Ishikawa (cell line): ENCODE results near the gene WNT7B.
A peak's percentile ranks its signal among the peaks of the same experiment; 100 is the strongest.

Source experiments
- CEBPB ChIP-seq: IDR thresholded peaks from 2 replicates; pipeline ENCODE4 v1.6.1; 2012
- CREB1 ChIP-seq: IDR thresholded peaks from 2 replicates; pipeline ENCODE4 v1.6.1; 2012; ENCODE audit warnings: low read depth
- EGR1 ChIP-seq: IDR thresholded peaks from 2 replicates; pipeline ENCODE4 v1.6.1; 2012
- EP300 ChIP-seq: IDR thresholded peaks from 2 replicates; pipeline ENCODE4 v1.6.1; 2012; ENCODE audit warnings: borderline replicate concordance
- FOXM1 ChIP-seq: IDR thresholded peaks from 2 replicates; pipeline ENCODE4 v1.6.1; 2012; ENCODE audit warnings: low read depth, borderline replicate concordance
- NFIC ChIP-seq: IDR thresholded peaks from 2 replicates; pipeline ENCODE4 v1.6.1; 2012
- RAD21 ChIP-seq: IDR thresholded peaks from 2 replicates; pipeline ENCODE4 v1.6.1; 2012; ENCODE audit warnings: low read depth
- TAF1 ChIP-seq: IDR thresholded peaks from 2 replicates; pipeline ENCODE4 v1.6.1; 2012; ENCODE audit warnings: low read depth, mild to moderate bottlenecking
- TCF12 ChIP-seq: IDR thresholded peaks from 2 replicates; pipeline ENCODE4 v1.6.1; 2012; ENCODE audit warnings: low read depth
- TEAD4 ChIP-seq: IDR thresholded peaks from 2 replicates; pipeline ENCODE4 v1.6.1; 2012
- YY1 ChIP-seq: IDR thresholded peaks from 2 replicates; pipeline ENCODE4 v1.6.1; 2012; ENCODE audit warnings: low read depth
- ZBTB7A ChIP-seq: IDR thresholded peaks from 2 replicates; pipeline ENCODE4 v1.6.1; 2012; ENCODE audit warnings: low read depth
- TF ChIP-seq, protein P1 (sequence below): IDR thresholded peaks from 2 replicates; pipeline ENCODE4 v1.6.1; 2012
- TF ChIP-seq, protein P2 (sequence below): IDR thresholded peaks from 2 replicates; pipeline ENCODE4 v1.6.1; 2012; ENCODE audit warnings: low read depth, mild to moderate bottlenecking
- TF ChIP-seq, protein P3 (sequence below): IDR thresholded peaks from 2 replicates; pipeline ENCODE4 v1.6.1; 2012

WNT7B gene

DNA sequence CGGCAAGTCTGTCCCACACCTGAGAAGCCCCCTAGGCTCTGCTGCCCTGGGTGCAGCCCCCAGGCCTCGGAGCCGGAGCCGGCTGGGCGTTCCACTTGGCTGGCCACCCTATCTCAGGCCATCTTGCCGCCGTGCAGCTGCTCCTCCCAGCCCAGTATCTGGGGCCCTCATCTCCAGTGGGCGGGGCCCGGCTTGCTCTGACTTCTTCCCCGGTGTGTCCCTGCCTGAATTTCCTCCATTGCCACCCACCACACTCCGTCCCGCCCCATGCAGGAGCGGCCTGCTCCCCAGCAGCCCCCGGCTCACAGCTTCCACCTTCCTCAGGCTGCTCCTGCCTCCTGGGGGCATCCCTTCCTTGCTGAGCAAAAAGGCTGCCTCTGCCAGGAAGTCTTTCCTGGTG lies 46.6 kb downstream of the WNT7B start:
- TF ChIP-seq ZBTB7A (no peak), FOXM1 (no peak), EP300 (no peak)

DNA sequence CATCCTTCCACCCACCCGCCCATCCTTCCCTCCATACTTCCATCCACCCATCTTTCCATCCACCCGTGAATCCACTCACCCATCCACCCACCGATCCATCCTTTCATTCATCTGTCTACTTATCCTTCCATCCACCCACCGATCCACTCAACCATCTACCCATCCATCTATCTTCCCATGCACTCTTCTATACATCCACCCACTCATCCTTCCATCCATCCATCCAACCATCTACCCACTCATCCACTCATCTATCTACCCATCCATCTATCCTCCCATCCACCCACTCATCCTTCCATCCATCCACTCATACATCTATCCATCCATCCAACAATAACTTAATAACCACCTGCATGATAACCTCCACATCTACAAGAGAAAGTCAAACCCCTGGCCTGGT lies 47.3 kb downstream of the WNT7B start:
- TF ChIP-seq YY1: no peak
- no peak for TF ChIP-seq CREB1
- TF ChIP-seq RAD21: no peak
- no peak for TF ChIP-seq EP300
- TF ChIP-seq ZBTB7A: no peak
- no peak for TF ChIP-seq TCF12
- TF ChIP-seq, protein P1, sequence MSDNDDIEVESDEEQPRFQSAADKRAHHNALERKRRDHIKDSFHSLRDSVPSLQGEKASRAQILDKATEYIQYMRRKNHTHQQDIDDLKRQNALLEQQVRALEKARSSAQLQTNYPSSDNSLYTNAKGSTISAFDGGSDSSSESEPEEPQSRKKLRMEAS: no peak
- no peak for TF ChIP-seq TAF1
- TF ChIP-seq, protein P2, sequence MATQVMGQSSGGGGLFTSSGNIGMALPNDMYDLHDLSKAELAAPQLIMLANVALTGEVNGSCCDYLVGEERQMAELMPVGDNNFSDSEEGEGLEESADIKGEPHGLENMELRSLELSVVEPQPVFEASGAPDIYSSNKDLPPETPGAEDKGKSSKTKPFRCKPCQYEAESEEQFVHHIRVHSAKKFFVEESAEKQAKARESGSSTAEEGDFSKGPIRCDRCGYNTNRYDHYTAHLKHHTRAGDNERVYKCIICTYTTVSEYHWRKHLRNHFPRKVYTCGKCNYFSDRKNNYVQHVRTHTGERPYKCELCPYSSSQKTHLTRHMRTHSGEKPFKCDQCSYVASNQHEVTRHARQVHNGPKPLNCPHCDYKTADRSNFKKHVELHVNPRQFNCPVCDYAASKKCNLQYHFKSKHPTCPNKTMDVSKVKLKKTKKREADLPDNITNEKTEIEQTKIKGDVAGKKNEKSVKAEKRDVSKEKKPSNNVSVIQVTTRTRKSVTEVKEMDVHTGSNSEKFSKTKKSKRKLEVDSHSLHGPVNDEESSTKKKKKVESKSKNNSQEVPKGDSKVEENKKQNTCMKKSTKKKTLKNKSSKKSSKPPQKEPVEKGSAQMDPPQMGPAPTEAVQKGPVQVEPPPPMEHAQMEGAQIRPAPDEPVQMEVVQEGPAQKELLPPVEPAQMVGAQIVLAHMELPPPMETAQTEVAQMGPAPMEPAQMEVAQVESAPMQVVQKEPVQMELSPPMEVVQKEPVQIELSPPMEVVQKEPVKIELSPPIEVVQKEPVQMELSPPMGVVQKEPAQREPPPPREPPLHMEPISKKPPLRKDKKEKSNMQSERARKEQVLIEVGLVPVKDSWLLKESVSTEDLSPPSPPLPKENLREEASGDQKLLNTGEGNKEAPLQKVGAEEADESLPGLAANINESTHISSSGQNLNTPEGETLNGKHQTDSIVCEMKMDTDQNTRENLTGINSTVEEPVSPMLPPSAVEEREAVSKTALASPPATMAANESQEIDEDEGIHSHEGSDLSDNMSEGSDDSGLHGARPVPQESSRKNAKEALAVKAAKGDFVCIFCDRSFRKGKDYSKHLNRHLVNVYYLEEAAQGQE: no peak
- TF ChIP-seq CEBPB: no peak
- no peak for TF ChIP-seq EGR1

DNA sequence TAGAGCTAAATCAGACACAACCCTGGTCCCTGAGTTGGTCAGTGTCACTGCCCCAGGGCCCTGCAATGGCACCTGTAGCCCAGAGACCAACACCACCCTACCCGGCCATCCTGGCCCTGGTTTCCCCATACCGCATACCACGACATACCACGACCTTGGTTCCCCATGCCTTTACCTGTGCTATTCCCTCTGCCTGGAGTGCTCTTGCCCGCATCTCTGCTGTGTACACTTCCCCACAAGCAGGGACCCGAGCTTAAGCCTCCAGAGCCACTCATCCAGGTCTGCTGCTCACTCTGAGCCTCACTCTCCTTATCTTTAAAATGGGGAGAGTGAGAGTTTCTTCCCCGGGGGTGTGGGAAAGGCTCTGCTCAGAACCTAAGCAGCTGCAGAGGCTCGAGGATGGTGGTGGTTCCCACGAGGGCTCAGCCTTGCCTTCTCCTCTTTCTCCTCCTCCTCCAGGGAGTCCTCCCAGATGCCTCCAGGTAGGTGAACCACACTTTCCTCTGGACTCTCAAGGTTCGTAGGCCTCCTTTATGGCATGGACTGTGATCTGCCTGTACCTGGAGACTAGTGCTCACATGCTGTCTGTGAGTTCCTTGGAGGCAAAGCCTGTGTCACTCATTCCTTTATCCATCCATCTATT lies 48.1 kb downstream of the WNT7B start:
- TF ChIP-seq NFIC (no peak), CEBPB (no peak), ZBTB7A (no peak), TEAD4 (no peak), TAF1 (no peak)
- TF ChIP-seq, protein P1: no peak
- TF ChIP-seq, protein P3, sequence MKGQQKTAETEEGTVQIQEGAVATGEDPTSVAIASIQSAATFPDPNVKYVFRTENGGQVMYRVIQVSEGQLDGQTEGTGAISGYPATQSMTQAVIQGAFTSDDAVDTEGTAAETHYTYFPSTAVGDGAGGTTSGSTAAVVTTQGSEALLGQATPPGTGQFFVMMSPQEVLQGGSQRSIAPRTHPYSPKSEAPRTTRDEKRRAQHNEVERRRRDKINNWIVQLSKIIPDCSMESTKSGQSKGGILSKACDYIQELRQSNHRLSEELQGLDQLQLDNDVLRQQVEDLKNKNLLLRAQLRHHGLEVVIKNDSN: no peak

DNA sequence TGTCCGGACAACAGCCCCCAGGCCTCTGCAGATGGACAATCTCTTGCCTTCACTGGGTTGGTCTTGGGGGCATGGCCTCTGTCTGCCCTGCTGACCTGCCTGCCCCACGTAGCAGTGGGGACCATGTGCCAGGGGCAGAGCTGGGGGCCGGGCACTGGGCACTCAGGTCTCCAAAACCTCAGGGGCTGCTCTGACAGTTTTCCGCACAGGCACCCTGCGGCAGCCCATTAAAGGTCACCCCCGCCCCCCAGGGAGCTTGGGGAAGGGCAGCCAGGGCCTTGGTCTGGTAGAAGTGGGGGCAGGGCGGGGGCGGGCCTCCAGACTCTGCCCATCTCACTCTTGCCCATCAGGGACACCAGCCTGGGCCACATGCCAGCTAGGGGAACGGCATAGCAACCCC lies 49.9 kb downstream of the WNT7B start:
- TF ChIP-seq RAD21 (no peak), FOXM1 (no peak), ZBTB7A (no peak), TCF12 (no peak), TAF1 (no peak), YY1 (no peak), EP300 (no peak), CREB1 (no peak), CEBPB (no peak), NFIC (no peak), TEAD4 (no peak)
- TF ChIP-seq, protein P2: no peak
- TF ChIP-seq, protein P3: no peak
- TF ChIP-seq, protein P1: no peak

DNA sequence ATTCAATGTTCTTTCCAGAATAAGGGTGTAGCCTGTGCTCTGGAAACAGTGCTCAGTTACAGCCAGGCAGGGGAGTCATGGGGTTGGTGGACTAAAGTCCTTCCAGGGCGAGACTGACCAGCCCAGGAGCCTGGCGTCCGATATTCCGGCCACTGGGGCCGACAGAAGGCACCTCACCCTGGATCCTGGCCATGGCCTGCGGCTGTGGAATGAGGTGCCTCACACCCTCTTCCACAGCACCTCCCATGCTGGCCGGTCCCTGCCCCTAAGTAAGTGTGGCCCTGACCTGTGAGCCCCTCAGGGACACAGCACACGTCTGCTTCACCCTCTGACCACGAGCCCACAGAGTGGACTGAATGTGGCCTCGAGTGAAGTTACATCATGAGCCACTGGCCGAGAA lies 50.5 kb downstream of the WNT7B start:
- TF ChIP-seq, protein P3: no peak

DNA sequence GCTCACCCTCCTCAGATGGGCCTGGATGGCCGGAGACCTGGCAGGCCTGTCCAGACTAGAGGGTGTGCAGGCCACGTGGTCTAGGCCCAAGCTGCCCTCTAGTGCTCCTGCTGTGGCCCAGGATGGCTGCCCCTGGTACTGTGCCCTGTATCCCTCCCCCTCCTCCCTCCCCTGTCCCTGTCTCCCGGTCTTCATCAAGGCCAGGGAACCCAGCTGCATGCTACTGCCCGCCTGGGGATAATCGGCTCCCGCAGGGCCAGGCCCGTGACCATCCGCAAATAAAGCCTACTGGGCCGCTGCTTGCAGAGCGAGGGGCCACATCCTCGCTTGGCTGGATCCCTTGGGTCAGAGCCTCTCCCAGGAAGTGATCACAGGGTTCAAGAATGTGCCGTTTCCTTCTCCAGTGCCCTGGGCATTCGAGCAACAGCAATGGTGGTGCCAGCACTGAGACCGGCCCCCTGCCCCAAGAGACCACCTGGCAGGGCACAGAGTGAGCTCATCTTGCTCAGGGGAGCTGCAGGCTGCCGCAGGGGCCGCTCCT lies 51.1 kb downstream of the WNT7B start:
- TF ChIP-seq, protein P1: peak; percentile 48
- TF ChIP-seq NFIC (peak; percentile 44), CEBPB (no peak), YY1 (no peak), EGR1 (no peak), RAD21 (no peak), ZBTB7A (peak; percentile 83; the same call in 1 of the 2 replicates), TCF12 (no peak), FOXM1 (no peak), TAF1 (no peak), TEAD4 (peak; percentile 53; the same call in 1 of the 2 replicates), CREB1 (no peak), EP300 (peak; percentile 34; the same call in 1 of the 2 replicates)
- TF ChIP-seq, protein P2: no peak
- TF ChIP-seq, protein P3: peak; percentile 58
